Lung microvascular endothelial cell (primary cell): Measurements from ENCODE around the gene MYO1H. TPM values are rescaled to one million over a fixed set of nuclear protein-coding genes. Genes with fewer than 3 reads are reported as not detected.
A peak's percentile ranks its signal among the peaks of the same experiment; 100 is the strongest.

Source experiments
- DNase-seq, 2 donors: peaks; one replicate each; pipeline versions ENCODE4 v3.0.0 to v3.0.0-alpha.2; 2010; ENCODE audit warnings: low read depth in 2 of 2
- total RNA-seq: library from RNA; depleted of rRNA; stranded (reverse); fragments of >200 nt; gene quantifications from 2 replicates; pipeline ENCODE4 v1.2.1, GENCODE V29; 2014

MYO1H gene
- total RNA-seq, 1 donor from 2014 or later: not detected

- DNase-seq: no peak
Measured at GRCh38 chr12:109492371-109492770, 144.7 kb downstream of the MYO1H start.

DNA sequence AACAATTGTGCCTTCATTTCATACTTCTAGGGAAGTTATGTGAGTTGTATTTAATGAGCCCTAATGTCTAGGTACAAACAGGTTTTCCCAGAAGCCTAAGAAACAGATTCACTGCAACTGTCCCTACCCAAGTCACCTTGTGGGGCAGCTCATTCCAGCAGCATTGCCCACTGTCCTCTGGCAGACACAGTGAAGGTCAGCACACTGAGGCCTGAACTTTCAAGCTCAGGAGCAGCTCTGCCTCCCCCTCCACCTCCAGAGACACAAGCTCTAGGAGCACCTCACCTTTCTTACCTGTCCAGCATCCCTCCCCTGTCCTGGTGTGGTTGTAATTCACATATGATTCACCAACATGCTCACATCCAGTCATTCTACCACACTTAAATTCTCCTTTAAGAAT is 145.4 kb downstream of the MYO1H start:
- no peak for DNase-seq

DNA sequence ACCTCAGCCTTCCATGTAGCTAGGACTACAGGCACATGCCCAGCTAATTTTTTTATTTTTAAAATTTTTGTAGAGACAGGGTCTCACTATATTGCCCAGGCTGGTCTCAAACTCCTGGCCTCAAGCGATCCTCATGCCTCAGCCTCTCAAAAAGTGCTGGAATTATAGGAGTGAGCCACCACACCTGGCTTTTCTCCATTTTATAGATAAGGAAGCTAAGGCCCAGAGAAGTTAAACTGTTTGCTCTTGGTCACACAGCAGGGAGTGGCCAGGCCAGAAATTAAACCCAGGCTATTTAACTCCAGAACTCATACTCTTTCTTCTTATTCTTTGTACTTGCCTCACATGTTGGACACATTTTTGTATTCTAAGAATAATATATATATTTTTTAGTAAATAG is 146.2 kb downstream of the MYO1H start:
- no peak for DNase-seq

- no peak for DNase-seq
Measured at GRCh38 chr12:109494348-109494881, 146.7 kb downstream of the MYO1H start.

DNA sequence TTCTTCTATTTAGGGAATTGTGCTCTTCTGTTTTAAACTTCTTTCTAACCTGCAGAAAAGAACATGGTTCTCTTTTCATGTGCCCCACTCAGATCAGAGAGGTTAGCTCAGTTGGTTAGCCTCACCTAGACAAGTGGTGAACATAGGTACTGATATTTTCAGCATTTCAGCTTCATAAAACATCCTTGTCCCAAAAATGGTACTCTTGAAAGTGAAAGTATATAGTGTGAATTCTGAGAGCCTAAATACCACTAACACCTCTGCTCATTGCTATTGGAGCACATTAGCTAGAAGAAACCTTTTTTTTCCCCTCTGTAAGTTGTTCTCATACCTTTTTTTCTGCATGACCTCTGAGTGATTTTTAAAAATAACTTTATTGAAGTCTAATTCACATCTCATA is 147.3 kb downstream of the MYO1H start:
- no peak for DNase-seq

DNA sequence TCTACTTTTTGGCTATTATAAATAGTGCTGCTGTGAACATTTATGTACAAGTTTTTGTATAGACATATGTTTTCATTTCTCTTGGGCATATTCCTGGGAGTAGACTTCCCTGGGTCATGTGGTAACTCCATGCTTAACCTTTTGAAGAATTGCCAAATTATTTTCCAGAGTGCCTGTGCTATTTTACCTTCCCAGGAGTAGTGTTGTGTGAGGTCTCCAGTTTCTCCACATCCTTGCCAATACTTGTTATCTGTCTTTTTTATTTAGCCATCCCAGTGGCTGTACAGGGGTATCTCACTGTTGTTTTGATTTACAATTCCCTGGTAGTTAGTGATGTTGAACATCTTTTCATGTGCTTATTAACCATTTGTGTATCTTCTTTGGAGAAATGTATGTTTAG is 148.6 kb downstream of the MYO1H start:
- DNase-seq: no peak

DNA sequence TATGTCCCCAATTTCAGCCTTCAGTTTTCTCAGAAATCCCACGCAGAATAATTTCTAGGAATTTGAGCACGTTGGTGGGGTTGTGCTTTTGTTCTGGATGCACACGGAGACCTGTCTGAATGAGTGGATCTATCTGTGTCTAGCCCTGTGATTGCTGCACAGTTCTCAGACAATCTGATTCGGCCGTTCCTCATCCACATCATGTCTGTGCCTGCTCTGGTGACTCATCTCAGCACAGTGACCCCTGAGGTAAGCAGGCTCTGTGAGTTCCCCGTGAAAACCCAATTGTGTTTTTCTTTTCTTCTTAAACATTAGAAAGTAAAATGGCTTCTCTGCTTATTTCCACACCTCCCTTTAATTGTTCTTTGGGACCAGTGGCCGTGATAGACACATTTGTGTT is 150.0 kb downstream of the MYO1H start:
- DNase-seq: peak in 1 of 2 donors; percentile 40

Other genes with a start within 250 kb of the MYO1H start
- 1.7 and 3.4 TPM in 2 replicates for gene ACACB, start 231.3 kb upstream of the MYO1H start, total RNA-seq
- not detected in 2 replicates for gene FOXN4, start 38.6 kb upstream of the MYO1H start, total RNA-seq
- gene KCTD10, start 129.4 kb downstream of the MYO1H start, total RNA-seq: 65.7 and 73.0 TPM in 2 replicates
- 20.5 and 28.0 TPM in 2 replicates for gene UBE3B, start 129.7 kb downstream of the MYO1H start, total RNA-seq
- 10.5 and 22.0 TPM in 2 replicates for gene MMAB, start 225.6 kb downstream of the MYO1H start, total RNA-seq
- gene MVK, start 225.9 kb downstream of the MYO1H start, total RNA-seq: 6.7 and 9.6 TPM in 2 replicates